Stimulated activated CD4-positive, alpha-beta T cell treated with anti-CD3 and anti-CD28 coated beads, TNF-alpha, amount 100 ng/mL, for 1 hour (primary cell): ENCODE measurements around the gene SOCS1.

Experiments used
- DNase-seq, 3 donors: peaks; one replicate each; pipeline ENCODE4 v3.0.0-alpha.2; 2020; ENCODE audit warnings: low read depth in 3 of 3, low spot score in 1 of 3

SOCS1 gene

GRCh38 chr16:11207646-11208045 lies 48.4 kb downstream of the SOCS1 start:
- no peak for DNase-seq

GRCh38 chr16:11205754-11206581 lies 50.0 kb downstream of the SOCS1 start:
- no peak for DNase-seq

- no peak for DNase-seq
Measured at GRCh38 chr16:11205065-11205699, 50.8 kb downstream of the SOCS1 start.

- DNase-seq = no peak
Measured at GRCh38 chr16:11204513-11205047, 51.4 kb downstream of the SOCS1 start.
